ENCODE data around the gene AP2M1. TPM values are rescaled to one million over a fixed set of nuclear protein-coding genes. Genes with fewer than 3 reads are reported as not detected.
A peak's percentile ranks its signal among the peaks of the same experiment; 100 is the strongest.

AP2M1 gene
- total RNA-seq, 2 donors from 2014 or later = 53.4 to 70.9 TPM

DNA sequence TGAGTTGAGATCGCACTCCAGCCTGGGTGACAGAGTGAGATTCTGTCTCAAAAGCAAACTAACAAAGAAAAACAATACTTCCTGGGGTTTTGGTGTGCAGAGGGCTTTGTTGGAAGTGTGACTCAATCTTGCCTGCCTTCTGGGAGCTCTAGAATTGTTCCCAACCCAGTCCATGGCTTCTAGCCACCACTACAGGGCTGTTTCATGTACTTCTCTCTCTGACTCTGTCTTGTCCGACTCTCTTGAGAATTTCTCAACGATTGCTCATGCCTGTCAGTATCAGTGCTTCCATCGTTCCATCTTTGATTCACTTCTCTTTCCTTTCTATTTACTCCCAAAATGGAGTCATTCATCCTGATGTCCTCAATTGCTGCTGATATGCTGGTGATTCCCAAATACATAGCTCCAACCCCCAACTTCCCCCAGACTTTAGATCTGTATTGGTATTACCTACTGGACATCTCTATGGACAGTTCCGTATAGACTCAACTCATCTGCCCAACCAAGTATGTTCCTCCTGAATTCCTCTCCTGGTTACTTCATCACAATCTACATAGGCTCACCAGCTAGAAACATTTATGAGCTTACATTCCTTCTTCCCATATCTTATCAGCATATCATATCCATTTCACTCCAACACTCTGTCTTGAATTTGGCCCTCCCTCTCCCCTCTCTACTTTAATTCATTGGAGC, 1.8 kb upstream of the AP2M1 start:
- DNase-seq = peak in 1 of 4 donors; percentile 35
- intact Hi-C loops (cut with DNase I) = no loop called here
- TF ChIP-seq, protein P1, sequence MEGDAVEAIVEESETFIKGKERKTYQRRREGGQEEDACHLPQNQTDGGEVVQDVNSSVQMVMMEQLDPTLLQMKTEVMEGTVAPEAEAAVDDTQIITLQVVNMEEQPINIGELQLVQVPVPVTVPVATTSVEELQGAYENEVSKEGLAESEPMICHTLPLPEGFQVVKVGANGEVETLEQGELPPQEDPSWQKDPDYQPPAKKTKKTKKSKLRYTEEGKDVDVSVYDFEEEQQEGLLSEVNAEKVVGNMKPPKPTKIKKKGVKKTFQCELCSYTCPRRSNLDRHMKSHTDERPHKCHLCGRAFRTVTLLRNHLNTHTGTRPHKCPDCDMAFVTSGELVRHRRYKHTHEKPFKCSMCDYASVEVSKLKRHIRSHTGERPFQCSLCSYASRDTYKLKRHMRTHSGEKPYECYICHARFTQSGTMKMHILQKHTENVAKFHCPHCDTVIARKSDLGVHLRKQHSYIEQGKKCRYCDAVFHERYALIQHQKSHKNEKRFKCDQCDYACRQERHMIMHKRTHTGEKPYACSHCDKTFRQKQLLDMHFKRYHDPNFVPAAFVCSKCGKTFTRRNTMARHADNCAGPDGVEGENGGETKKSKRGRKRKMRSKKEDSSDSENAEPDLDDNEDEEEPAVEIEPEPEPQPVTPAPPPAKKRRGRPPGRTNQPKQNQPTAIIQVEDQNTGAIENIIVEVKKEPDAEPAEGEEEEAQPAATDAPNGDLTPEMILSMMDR (IDR thresholded peaks at IDR 0.05) = no peak
- TF ChIP-seq POLR2A (IDR thresholded peaks at IDR 0.05) = no peak
- no peak overlapping the region for H3K4me3 ChIP-seq
- no peaks in the 10 kb centered on the region for H3K27me3 ChIP-seq
- WGBS, 2 donors = 75 to 84% methylated on average over 5 of the region's 5 CpGs
- ATAC-seq = no peak
- peaks cover 30% of the 10 kb centered on the region for H3K4me1 ChIP-seq
- no peaks in the 10 kb centered on the region for H3K9me3 ChIP-seq
- H3K36me3 ChIP-seq (replicated peaks in 1 of 2; ENCODE audit: insufficient read depth in 1 of 2, low read depth in 2 of 2) = peaks cover 0 to 2% of the 10 kb centered on the region in 2 donors
- no peak overlapping the region for H3K27ac ChIP-seq

DNA sequence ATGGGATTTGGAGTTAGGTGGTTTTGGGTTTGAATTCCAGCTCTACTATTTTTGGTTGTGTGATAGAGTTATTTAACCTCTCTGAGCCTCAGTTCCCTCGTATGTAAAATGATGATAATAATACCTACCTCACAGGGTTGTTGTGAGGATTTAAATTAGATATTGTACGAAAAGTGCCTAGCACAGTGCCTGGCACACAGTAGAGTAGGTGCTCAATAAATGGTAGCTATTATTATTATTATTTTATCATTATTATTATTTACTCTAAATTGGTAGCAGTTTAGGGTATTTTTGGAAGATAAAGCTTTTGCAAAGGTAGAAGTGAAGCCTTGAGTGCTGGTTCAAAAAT, 1.3 kb upstream of the AP2M1 start:
- TF ChIP-seq, protein P1 (IDR thresholded peaks at IDR 0.05) = no peak
- no peak for TF ChIP-seq POLR2A (IDR thresholded peaks at IDR 0.05)
- H3K36me3 ChIP-seq (replicated peaks in 1 of 2; ENCODE audit: insufficient read depth in 1 of 2, low read depth in 2 of 2) = no peaks in the 10 kb centered on the region
- H3K9me3 ChIP-seq = no peaks in the 10 kb centered on the region
- no peak overlapping the region for H3K27ac ChIP-seq
- no peaks in the 10 kb centered on the region for H3K27me3 ChIP-seq
- ATAC-seq (no peak), DNase-seq (no peak)
- H3K4me3 ChIP-seq = no peak overlapping the region
- 88 to 89% methylated on average over 2 of the region's 2 CpGs for WGBS, 2 donors
- peaks cover 34% of the 10 kb centered on the region for H3K4me1 ChIP-seq
- intact Hi-C loops (cut with DNase I) = no loop called here

DNA sequence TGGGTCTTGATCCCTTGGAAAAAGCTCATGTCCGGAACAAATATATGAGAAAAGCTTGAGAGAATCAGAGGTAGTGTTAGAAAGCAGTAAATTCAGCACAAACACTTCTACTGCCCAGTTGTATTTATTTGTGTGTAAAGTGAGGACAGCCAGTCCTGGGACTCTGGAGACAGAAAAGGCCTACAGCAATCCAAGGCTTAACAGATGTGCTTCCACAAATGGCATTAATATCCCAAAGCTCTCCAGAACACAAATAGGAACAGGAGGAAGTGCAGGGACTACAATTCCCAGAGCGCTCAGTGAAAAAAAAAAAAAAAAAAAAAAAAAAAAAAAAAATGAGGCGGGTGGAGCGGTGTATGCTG, 390 bp upstream of the AP2M1 start:
- Histone ChIP-seq H3K9me3 (no peaks in the 10 kb centered on the region), H3K4me1 (peaks cover 34% of the 10 kb centered on the region), H3K27ac (peak overlapping the region in 2 of 4 donors; percentile 21 to 46), H3K36me3 (replicated peaks in 1 of 2; ENCODE audit: insufficient read depth in 1 of 2, low read depth in 2 of 2) (peaks cover 0 to 5% of the 10 kb centered on the region in 2 donors), H3K27me3 (no peaks in the 10 kb centered on the region), H3K4me3 (no peak overlapping the region)
- WGBS, 2 donors = 16 to 17% methylated on average over 4 of the region's 4 CpGs
- intact Hi-C loops (cut with DNase I) = no loop called here
- DNase-seq (no peak), ATAC-seq (no peak)
- TF ChIP-seq, protein P1 (IDR thresholded peaks at IDR 0.05) = no peak
- TF ChIP-seq POLR2A (IDR thresholded peaks at IDR 0.05) = no peak

DNA sequence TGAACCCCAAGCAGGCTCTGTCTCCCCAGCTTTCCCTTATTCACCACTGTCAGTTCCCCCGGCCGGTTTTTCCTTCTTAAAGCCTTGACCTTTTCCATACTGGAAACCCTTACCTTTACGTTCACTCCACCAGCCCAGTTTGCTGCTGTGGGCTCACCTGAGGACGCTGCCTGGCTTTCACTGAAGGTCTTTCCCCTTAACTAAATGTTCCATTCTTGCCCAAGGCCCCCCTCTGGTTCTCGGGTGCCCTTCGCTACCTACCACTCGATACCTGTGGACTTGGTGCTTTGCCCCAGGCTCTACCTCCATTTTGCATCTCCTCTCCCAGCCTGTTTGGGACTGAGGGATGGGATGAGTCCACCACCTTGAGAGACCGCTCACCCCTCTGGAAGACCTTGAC, 851 bp downstream of the AP2M1 start:
- DNase-seq = no peak
- Histone ChIP-seq H3K27me3 (no peaks in the 10 kb centered on the region), H3K4me1 (peaks cover 34% of the 10 kb centered on the region), H3K9me3 (no peaks in the 10 kb centered on the region), H3K4me3 (peak overlapping the region; percentile 75 to 92), H3K36me3 (replicated peaks in 1 of 2; ENCODE audit: insufficient read depth in 1 of 2, low read depth in 2 of 2) (peaks cover 0 to 11% of the 10 kb centered on the region in 2 donors), H3K27ac (peak overlapping the region in 3 of 4 donors; percentile 73 to 88 (median 84))
- ATAC-seq = no peak
- TF ChIP-seq, protein P1 (IDR thresholded peaks at IDR 0.05) = no peak
- TF ChIP-seq POLR2A (IDR thresholded peaks at IDR 0.05) = no peak
- intact Hi-C loops (cut with DNase I) = no loop called here
- WGBS, 2 donors = 13 to 14% methylated on average over 8 of the region's 8 CpGs

- TF ChIP-seq POLR2A (IDR thresholded peaks at IDR 0.05) = no peak
- TF ChIP-seq, protein P1 (IDR thresholded peaks at IDR 0.05) = no peak
- intact Hi-C loops (cut with DNase I) = no loop called here
- ATAC-seq (no peak), DNase-seq (no peak)
- peak overlapping the region in 1 of 2 donors; percentile 92 for H3K4me3 ChIP-seq
- H3K27ac ChIP-seq = peak overlapping the region in 3 of 4 donors; percentile 47 to 84 (median 73)
- H3K36me3 ChIP-seq (replicated peaks in 1 of 2; ENCODE audit: insufficient read depth in 1 of 2, low read depth in 2 of 2) = peaks cover 0 to 16% of the 10 kb centered on the region in 2 donors
- 46 to 54% methylated on average over 3 of the region's 3 CpGs for WGBS, 2 donors
- no peaks in the 10 kb centered on the region for H3K9me3 ChIP-seq
- H3K27me3 ChIP-seq = no peaks in the 10 kb centered on the region
- H3K4me1 ChIP-seq = peaks cover 34% of the 10 kb centered on the region
Observed at GRCh38 chr3:184175981-184176376, 1.3 kb downstream of the AP2M1 start.

Measured in body of pancreas (tissue), 4 donors.